ENCODE measurements around the gene ADSL. TPM values are rescaled to one million over a fixed set of nuclear protein-coding genes. Genes with fewer than 3 reads are reported as not detected.
"Not testable (repeated sequence)": the region's sequence is repeated elsewhere in the genome, so short reads cannot be mapped to it uniquely, and the experiment has no call there.

ADSL gene
- 122 and 201 TPM in 2 replicates for total RNA-seq (2014; rRNA removed; shearing (Covaris generic))

GRCh38 chr22:40346185-40347118 is at the start of gene ADSL:
TSS of gene ADSL (plus strand) at chr22:40346500. CDS start at chr22:40346559, 59 bp downstream.
- Histone ChIP-seq H3K36me3 (peaks cover 41% of the 10 kb centered on the region), H3K9me3 (replicated peaks) (no peaks in the 10 kb centered on the region), H3K4me1 (replicated peaks) (peaks cover 16% of the 10 kb centered on the region), H3K27me3 (replicated peaks) (no peaks in the 10 kb centered on the region), H3K4me3 (peak within 1 kb of the TSS; percentile 72), H3K27ac (peak within 1 kb of the TSS; percentile 20)
- peak; percentile 90 to 91 for DNase-seq (ENCODE audit: low read depth in 1 of 2, low spot score in 2 of 2)

DNA sequence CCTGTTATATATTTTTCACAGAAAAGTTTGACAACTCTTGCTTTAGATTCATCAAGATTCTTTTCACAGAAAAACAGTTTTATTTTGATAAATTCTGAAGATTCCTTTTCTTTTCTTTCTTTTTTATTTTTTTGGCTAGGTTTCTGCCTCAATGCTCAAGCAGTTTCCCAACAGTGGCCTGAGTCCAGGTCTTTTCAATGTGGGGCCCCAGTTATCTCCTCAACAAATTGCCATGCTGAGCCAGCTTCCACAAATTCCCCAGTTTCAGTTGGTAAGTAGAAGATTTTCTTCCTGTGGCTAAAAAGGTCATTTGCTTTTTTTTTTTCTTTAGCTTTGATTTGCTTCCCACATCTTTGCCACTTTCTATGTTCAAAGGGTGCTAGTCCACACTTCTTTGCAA is 46.0 kb upstream of the ADSL start:
- no peaks in the 10 kb centered on the region for H3K9me3 ChIP-seq (replicated peaks)
- DNase-seq (ENCODE audit: low read depth in 1 of 2, low spot score in 2 of 2), result no peak
- no peaks in the 10 kb centered on the region for H3K4me1 ChIP-seq (replicated peaks)
- H3K4me3 ChIP-seq, result no peak overlapping the region
- no peak overlapping the region for H3K27ac ChIP-seq
- no peaks in the 10 kb centered on the region for H3K27me3 ChIP-seq (replicated peaks)
- H3K36me3 ChIP-seq, result peaks cover 48% of the 10 kb centered on the region

GRCh38 chr22:40300884-40301672 is 45.2 kb upstream of the ADSL start:
- peaks cover 41% of the 10 kb centered on the region for H3K36me3 ChIP-seq
- H3K4me1 ChIP-seq (replicated peaks), result no peaks in the 10 kb centered on the region
- H3K27ac ChIP-seq, result no peak overlapping the region
- no peak overlapping the region for H3K4me3 ChIP-seq
- H3K27me3 ChIP-seq (replicated peaks), result no peaks in the 10 kb centered on the region
- DNase-seq (ENCODE audit: low read depth in 1 of 2, low spot score in 2 of 2), result no peak
- H3K9me3 ChIP-seq (replicated peaks), result no peaks in the 10 kb centered on the region

DNA sequence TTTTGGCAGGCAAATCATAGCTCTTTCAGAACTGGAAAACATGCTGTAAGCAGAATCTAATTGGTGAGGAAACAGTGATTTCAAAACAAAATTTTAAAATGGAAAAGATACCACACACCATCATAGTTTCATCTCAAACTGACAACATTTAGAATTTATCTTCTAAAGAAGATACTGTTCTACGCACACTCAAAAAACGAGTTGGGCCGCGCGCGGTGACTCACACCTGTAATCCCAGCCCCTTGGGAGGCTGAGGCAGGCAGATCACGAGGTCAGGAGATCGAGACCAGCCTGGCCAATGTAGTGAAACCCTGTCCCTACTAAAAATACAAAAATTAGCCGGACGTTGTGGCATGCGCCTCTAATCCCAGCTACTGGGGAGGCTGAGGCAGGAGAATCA is 44.2 kb upstream of the ADSL start:
- H3K27me3 ChIP-seq (replicated peaks), result no peaks in the 10 kb centered on the region
- H3K4me3 ChIP-seq, result no peak overlapping the region
- no peak overlapping the region for H3K27ac ChIP-seq
- H3K36me3 ChIP-seq, result peaks cover 36% of the 10 kb centered on the region
- H3K9me3 ChIP-seq (replicated peaks), result no peaks in the 10 kb centered on the region
- DNase-seq (ENCODE audit: low read depth in 1 of 2, low spot score in 2 of 2), result no peak
- H3K4me1 ChIP-seq (replicated peaks), result no peaks in the 10 kb centered on the region

- Histone ChIP-seq H3K27ac (no peak overlapping the region), H3K36me3 (peaks cover 50% of the 10 kb centered on the region), H3K9me3 (replicated peaks) (no peaks in the 10 kb centered on the region), H3K4me3 (no peak overlapping the region), H3K4me1 (replicated peaks) (peaks cover 23% of the 10 kb centered on the region), H3K27me3 (replicated peaks) (no peaks in the 10 kb centered on the region)
- DNase-seq (ENCODE audit: low read depth in 1 of 2, low spot score in 2 of 2), result no peak
Observed at GRCh38 chr22:40305625-40306024, 40.7 kb upstream of the ADSL start.

DNA sequence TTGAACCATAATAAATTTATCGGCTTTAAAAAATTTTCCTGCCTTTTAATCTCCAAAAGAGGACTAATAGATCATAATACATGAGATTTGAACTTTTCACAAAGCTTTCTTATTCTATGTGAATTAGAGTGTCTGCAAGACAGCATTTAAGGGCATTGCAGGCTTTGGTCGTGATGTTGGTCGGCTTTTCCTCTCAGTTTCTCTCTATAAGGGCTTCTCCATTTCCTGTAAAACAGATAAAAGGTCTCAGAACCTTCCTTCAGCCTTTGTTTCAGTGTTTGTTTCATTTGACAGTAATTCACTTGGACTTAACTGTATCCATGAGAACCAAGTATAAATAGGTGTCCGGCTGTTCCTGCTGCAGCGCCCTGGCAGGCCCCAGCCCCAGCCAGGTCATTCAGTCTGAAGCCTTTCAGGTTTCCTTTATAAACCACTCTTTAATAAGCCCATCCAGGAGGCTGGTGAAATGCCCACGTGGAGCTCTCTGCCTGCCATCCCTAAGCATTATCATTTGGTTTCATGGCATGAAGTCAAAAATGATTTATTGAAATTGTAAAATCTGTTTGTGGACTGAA is 37.2 kb upstream of the ADSL start:
- no peak overlapping the region for H3K4me3 ChIP-seq
- peak overlapping the region; percentile 96 for H3K27ac ChIP-seq
- no peaks in the 10 kb centered on the region for H3K9me3 ChIP-seq (replicated peaks)
- H3K4me1 ChIP-seq (replicated peaks), result peaks cover 34% of the 10 kb centered on the region
- peak in 1 of 2 experiments; percentile 5 for DNase-seq (ENCODE audit: low read depth in 1 of 2, low spot score in 2 of 2)
- peaks cover 54% of the 10 kb centered on the region for H3K36me3 ChIP-seq
- no peaks in the 10 kb centered on the region for H3K27me3 ChIP-seq (replicated peaks)

- peak overlapping the region; percentile 96 for H3K27ac ChIP-seq
- peaks cover 59% of the 10 kb centered on the region for H3K36me3 ChIP-seq
- no peaks in the 10 kb centered on the region for H3K9me3 ChIP-seq (replicated peaks)
- no peaks in the 10 kb centered on the region for H3K27me3 ChIP-seq (replicated peaks)
- DNase-seq (ENCODE audit: low read depth in 1 of 2, low spot score in 2 of 2), result no peak
- no peak overlapping the region for H3K4me3 ChIP-seq
- peaks cover 34% of the 10 kb centered on the region for H3K4me1 ChIP-seq (replicated peaks)
Observed at GRCh38 chr22:40309631-40310030, 36.7 kb upstream of the ADSL start.

DNA sequence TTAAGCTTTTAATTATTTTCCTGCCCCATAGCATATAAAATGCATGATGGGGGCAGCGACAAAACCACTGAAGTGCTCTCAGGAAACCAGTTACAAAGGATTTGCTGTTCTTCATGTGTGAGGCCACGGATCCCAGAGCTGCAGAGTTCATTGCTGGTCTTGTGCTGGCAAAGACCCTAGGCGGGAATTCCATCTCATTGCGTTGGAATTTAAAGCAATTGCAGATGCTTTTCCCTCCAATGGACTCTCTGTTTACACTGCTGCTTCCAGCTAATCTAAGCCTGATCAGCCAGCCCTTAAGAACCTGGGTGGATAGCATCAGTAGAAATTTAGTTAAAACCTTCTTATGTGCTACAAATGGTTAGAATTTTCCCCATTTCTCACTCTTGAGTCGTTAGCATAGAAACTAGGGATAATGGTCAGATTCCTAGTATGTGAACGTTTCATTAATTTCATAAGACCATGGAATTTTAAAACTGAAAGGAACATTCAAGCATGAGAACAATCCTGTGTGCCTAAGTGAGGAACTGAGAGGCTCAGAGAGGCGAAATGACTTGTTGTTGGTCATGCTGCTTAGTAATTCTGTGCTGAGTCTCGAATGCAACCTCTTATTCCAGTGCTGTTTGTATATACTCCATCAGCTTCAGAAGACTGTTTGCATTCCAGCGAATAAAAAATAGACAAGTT is 36.1 kb upstream of the ADSL start:
- Histone ChIP-seq H3K9me3 (replicated peaks) (no peaks in the 10 kb centered on the region), H3K27me3 (replicated peaks) (no peaks in the 10 kb centered on the region), H3K27ac (peak overlapping the region; percentile 96), H3K36me3 (peaks cover 65% of the 10 kb centered on the region), H3K4me3 (peak overlapping the region; percentile 5; the same call in 1 of the 2 replicates), H3K4me1 (replicated peaks) (peaks cover 34% of the 10 kb centered on the region)
- DNase-seq (ENCODE audit: low read depth in 1 of 2, low spot score in 2 of 2), result peak; percentile 75 to 79

- Histone ChIP-seq H3K36me3 (peaks cover 70% of the 10 kb centered on the region), H3K27ac (peak overlapping the region; percentile 96), H3K4me3 (no peak overlapping the region)
Observed at GRCh38 chr22:40310768-40311120, 35.6 kb upstream of the ADSL start.

DNA sequence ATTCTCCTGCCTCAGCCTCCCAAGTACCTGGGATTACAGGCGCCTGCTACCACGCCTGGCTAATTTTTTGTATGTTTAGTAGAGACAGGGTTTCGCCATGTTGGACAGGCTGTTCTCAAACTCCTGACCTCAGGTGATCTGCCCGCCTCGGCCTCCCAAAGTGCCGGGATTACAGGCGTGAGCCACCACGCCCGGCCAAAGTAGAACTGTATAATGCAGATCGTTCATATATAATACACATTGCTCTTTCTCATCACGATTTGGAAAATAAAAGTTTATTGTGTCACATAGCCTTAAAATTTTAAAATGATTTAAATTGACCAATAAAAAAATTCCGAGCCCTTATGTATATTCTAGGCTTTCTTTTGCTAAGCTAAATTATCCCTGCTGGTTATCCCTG is 34.7 kb upstream of the ADSL start:
- H3K9me3 ChIP-seq (replicated peaks); H3K4me3 ChIP-seq; H3K27me3 ChIP-seq (replicated peaks); DNase-seq (ENCODE audit: low read depth in 1 of 2, low spot score in 2 of 2); H3K27ac ChIP-seq: not testable (repeated sequence)
- Histone ChIP-seq H3K36me3 (peaks cover 79% of the 10 kb centered on the region), H3K4me1 (replicated peaks) (peaks cover 34% of the 10 kb centered on the region)

More at GRCh38 chr22:40310768-40311120, 35.6 kb upstream of the ADSL start:
- H3K4me1 ChIP-seq (replicated peaks), result peaks cover 34% of the 10 kb centered on the region
- peak in 1 of 2 experiments; percentile 70 for DNase-seq (ENCODE audit: low read depth in 1 of 2, low spot score in 2 of 2)
- H3K9me3 ChIP-seq (replicated peaks), result no peaks in the 10 kb centered on the region
- H3K27me3 ChIP-seq (replicated peaks), result no peaks in the 10 kb centered on the region

GRCh38 chr22:40312050-40312449 is 34.2 kb upstream of the ADSL start:
- Histone ChIP-seq H3K4me3 (no peak overlapping the region), H3K27ac (no peak overlapping the region), H3K9me3 (replicated peaks) (no peaks in the 10 kb centered on the region), H3K36me3 (peaks cover 81% of the 10 kb centered on the region), H3K4me1 (replicated peaks) (peaks cover 34% of the 10 kb centered on the region), H3K27me3 (replicated peaks) (no peaks in the 10 kb centered on the region)
- no peak for DNase-seq (ENCODE audit: low read depth in 1 of 2, low spot score in 2 of 2)

DNA sequence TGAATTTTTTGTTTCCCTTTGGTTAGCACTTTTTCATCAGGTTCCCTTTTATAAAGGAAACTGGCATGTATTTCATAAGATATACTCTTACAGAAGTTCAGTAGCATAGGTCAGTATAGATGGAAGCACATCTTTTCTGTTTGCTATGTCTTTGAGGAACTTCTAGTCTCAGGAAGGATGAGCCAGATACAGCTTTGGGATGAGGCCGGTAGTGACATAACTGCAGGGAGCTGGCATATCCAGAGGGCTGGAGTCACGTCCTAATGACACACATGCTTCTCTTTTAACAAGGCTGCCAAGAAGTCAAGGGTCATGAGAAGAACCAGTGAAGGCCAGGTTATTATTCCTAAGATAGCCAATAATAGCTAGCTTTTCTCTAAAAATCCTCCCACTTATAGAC is 33.3 kb upstream of the ADSL start:
- Histone ChIP-seq H3K36me3 (peaks cover 80% of the 10 kb centered on the region), H3K4me3 (no peak overlapping the region), H3K9me3 (replicated peaks) (no peaks in the 10 kb centered on the region), H3K27ac (no peak overlapping the region), H3K4me1 (replicated peaks) (peaks cover 34% of the 10 kb centered on the region), H3K27me3 (replicated peaks) (no peaks in the 10 kb centered on the region)
- no peak for DNase-seq (ENCODE audit: low read depth in 1 of 2, low spot score in 2 of 2)

DNA sequence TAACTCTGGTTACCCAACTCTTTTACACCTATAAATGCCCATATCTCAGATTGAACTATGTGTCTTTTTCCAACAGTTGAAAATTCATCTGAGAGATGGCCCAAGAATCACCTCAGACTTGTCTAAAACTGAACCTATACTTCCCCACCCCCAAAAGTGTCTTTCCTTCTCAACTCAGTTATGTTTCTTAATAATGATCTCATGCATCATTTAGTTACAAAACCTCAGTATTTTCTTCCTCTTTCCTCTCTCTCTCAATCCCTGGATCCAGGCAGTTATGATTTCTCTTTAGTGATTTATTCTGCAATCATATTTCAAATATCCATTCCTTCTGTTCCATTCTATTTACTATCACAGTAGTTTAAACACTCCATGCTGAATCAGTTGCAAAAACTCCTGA is 32.3 kb upstream of the ADSL start:
- Histone ChIP-seq H3K9me3 (replicated peaks) (no peaks in the 10 kb centered on the region), H3K36me3 (peaks cover 78% of the 10 kb centered on the region)
- DNase-seq (ENCODE audit: low read depth in 1 of 2, low spot score in 2 of 2), result no peak

More for the DNA sequence above, 32.3 kb upstream of the ADSL start:
- H3K4me1 ChIP-seq (replicated peaks), result peaks cover 27% of the 10 kb centered on the region
- no peak overlapping the region for H3K4me3 ChIP-seq
- H3K27me3 ChIP-seq (replicated peaks), result no peaks in the 10 kb centered on the region
- H3K27ac ChIP-seq, result no peak overlapping the region

Measured in SJSA1 (cell line).